Type B pancreatic cell (in vitro differentiated cells): ENCODE measurements around the gene HNRNPD. TPM values are rescaled to one million over a fixed set of nuclear protein-coding genes. Genes with fewer than 3 reads are reported as not detected.
"Not testable (repeated sequence)": the region's sequence is repeated elsewhere in the genome, so short reads cannot be mapped to it uniquely, and the experiment has no call there.

Source experiments
- DNase-seq: peaks from one replicate; pipeline ENCODE4 v3.0.0; 2021; ENCODE audit warnings: mixed read lengths; ENCODE audit not compliant: unreplicated experiment; ENCODE audit errors: extremely low spot score
- H3K27ac Mint-ChIP-seq: 2 replicates; pipeline ENCODE4 v1.8.0; 2021; ENCODE audit warnings: mild to moderate bottlenecking, mixed read lengths
- H3K27me3 Mint-ChIP-seq: 2 replicates; pipeline ENCODE4 v1.8.0; 2021; ENCODE audit warnings: mixed read lengths
- H3K36me3 Mint-ChIP-seq: 2 replicates; pipeline ENCODE4 v1.8.0; 2021; ENCODE audit warnings: mixed read lengths
- H3K4me1 Mint-ChIP-seq: one replicate; pipeline ENCODE4 v1.8.0; 2021; ENCODE audit warnings: mixed read lengths; ENCODE audit not compliant: unreplicated experiment
- H3K4me3 Mint-ChIP-seq: 2 replicates; pipeline ENCODE4 v1.8.0; 2021; ENCODE audit warnings: mild to moderate bottlenecking, mixed read lengths
- H3K9me3 Mint-ChIP-seq: 2 replicates; pipeline ENCODE4 v1.8.0; 2021; ENCODE audit warnings: mixed read lengths
- CTCF ChIP-seq: fragments of 200-600 bp; sonication (generic); conservative IDR thresholded peaks from 2 replicates; pipeline ENCODE4 v1.5.0; 2021; ENCODE audit warnings: antibody characterized with exemption, mild to moderate bottlenecking
- total RNA-seq: library from RNA; stranded (reverse); gene quantifications from 2 replicates; pipeline ENCODE4 v1.2.1, GENCODE V29; 2021; ENCODE audit warnings: low replicate concordance

The HNRNPD gene
- total RNA-seq, 1 donor from 2014 or later = 367 TPM

DNA sequence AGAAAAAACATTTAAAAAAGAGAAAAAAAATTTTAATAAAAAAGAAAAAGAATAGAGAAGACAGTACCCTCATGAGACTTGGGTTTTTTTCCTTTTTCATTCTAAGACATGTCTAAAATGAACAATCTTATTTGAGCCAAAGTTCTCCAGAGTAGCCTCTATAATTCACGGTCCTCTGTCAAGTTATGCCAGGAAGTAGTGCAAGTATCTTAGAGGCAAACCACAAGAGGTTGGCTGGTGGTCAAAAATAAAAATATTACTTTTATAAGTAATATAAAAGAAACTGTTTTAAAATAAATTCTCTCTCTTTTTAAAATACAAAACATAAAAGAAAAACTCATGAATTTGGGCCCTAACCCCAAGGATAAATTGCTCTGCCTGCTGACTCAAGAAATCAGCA, 29.9 kb upstream of the HNRNPD start:
- peaks cover 3% of the 10 kb centered on the region for H3K27me3 Mint-ChIP-seq
- H3K4me3 Mint-ChIP-seq = no peak overlapping the region
- no peak overlapping the region for H3K27ac Mint-ChIP-seq
- no peak for TF ChIP-seq CTCF
- DNase-seq = no peak
- H3K9me3 Mint-ChIP-seq = peaks cover 5% of the 10 kb centered on the region
- no peaks in the 10 kb centered on the region for H3K4me1 Mint-ChIP-seq
- no peaks in the 10 kb centered on the region for H3K36me3 Mint-ChIP-seq

- no peak for DNase-seq
- Mint-ChIP-seq H3K27me3 (peaks cover 3% of the 10 kb centered on the region), H3K4me1 (no peaks in the 10 kb centered on the region), H3K9me3 (peaks cover 5% of the 10 kb centered on the region), H3K27ac (no peak overlapping the region), H3K4me3 (no peak overlapping the region), H3K36me3 (no peaks in the 10 kb centered on the region)
- TF ChIP-seq CTCF = no peak
These were observed 28.5 kb upstream of the HNRNPD start for GRCh38 chr4:82402196-82402775.

- Mint-ChIP-seq H3K4me3 (no peak overlapping the region), H3K36me3 (no peaks in the 10 kb centered on the region), H3K27me3 (peaks cover 3% of the 10 kb centered on the region), H3K27ac (no peak overlapping the region), H3K4me1 (no peaks in the 10 kb centered on the region), H3K9me3 (peaks cover 5% of the 10 kb centered on the region)
- no peak for DNase-seq
- no peak for TF ChIP-seq CTCF
These were observed 27.8 kb upstream of the HNRNPD start for GRCh38 chr4:82401600-82401999.

DNA sequence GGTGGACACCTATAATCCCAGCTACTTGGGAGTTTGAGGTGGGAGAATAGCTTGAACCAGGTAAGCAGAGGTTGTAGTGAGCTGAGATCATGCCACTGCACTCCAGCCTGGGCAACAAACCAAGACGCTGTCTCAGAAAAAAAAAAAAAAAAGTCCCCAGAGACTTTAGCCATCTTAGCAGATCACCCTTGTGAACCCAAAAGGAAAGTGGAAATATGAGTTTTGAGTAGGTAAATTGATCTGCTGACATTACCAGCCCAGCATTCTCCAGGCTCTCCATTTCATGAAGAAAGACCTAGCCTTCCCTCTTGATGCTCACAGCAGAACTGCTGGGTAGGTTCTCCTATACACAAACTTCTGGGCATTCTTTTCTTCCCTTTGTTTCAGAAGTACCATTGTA, 24.5 kb upstream of the HNRNPD start:
- Mint-ChIP-seq H3K27ac (no peak overlapping the region), H3K27me3 (no peaks in the 10 kb centered on the region)

GRCh38 chr4:82397527-82397926, 23.7 kb upstream of the HNRNPD start:
- no peak overlapping the region for H3K27ac Mint-ChIP-seq
- peaks cover 5% of the 10 kb centered on the region for H3K9me3 Mint-ChIP-seq
- H3K4me1 Mint-ChIP-seq = no peaks in the 10 kb centered on the region
- no peaks in the 10 kb centered on the region for H3K27me3 Mint-ChIP-seq
- TF ChIP-seq CTCF = no peak
- DNase-seq = no peak
- no peaks in the 10 kb centered on the region for H3K36me3 Mint-ChIP-seq
- H3K4me3 Mint-ChIP-seq = no peak overlapping the region

More for the DNA sequence above, 24.5 kb upstream of the HNRNPD start:
- DNase-seq = no peak
- Mint-ChIP-seq H3K9me3 (peaks cover 5% of the 10 kb centered on the region), H3K4me1 (no peaks in the 10 kb centered on the region), H3K36me3 (no peaks in the 10 kb centered on the region), H3K4me3 (no peak overlapping the region)
- TF ChIP-seq CTCF = no peak

DNA sequence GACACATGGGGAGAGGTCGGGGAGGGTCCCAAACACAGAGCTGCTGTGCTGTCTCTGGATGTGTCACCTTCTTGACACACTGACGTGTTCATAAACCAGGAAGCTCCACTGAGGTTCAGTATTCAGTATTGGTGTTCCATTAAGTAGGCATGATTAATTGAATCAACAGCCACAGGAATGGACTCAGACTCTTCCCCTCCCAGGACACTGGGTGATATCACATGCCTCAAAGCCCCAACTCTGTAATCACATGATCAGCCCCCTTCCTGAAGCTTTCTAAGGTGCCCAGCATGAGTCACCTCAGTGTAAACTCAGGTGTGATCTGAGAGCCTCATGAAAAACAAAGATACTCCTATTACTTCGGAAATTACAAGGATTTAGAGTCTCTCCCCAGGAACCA, 21.1 kb upstream of the HNRNPD start:
- no peak for DNase-seq
- Mint-ChIP-seq H3K27ac (no peak overlapping the region), H3K4me3 (no peak overlapping the region), H3K9me3 (no peaks in the 10 kb centered on the region), H3K36me3 (no peaks in the 10 kb centered on the region), H3K27me3 (no peaks in the 10 kb centered on the region), H3K4me1 (no peaks in the 10 kb centered on the region)
- no peak for TF ChIP-seq CTCF

DNA sequence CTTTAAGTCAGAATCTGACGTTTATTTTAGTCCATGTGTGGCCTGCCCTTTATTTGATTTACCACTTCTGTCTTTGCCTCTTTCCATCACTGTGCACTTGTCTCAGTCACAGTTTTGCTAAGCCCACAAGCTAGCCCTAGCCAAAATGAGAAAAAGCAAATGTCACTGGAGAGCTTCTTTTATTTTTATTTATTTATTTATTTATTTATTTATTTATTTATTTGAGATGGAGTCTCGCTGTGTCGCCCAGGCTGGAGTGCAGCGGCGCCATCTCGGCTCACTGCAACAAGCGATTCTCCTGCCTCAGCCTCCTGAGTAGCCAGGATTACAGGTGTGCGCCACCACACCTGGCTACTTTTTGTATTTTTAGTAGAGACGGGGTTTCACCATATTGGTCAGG, 16.3 kb upstream of the HNRNPD start:
- DNase-seq, H3K9me3 Mint-ChIP-seq, H3K4me1 Mint-ChIP-seq, H3K36me3 Mint-ChIP-seq, H3K4me3 Mint-ChIP-seq, H3K27ac Mint-ChIP-seq, H3K27me3 Mint-ChIP-seq: not testable (repeated sequence)
